GM19463 (cell line): ENCODE measurements around the gene RAB30.

ENCODE experiments used
- ATAC-seq: cut with Tn5 transposase; IDR thresholded peaks from one replicate; pipeline ENCODE4 v1.9.1; 2021; ENCODE audit warnings: mild to moderate bottlenecking, moderate library complexity; ENCODE audit not compliant: unreplicated experiment

The RAB30 gene

DNA sequence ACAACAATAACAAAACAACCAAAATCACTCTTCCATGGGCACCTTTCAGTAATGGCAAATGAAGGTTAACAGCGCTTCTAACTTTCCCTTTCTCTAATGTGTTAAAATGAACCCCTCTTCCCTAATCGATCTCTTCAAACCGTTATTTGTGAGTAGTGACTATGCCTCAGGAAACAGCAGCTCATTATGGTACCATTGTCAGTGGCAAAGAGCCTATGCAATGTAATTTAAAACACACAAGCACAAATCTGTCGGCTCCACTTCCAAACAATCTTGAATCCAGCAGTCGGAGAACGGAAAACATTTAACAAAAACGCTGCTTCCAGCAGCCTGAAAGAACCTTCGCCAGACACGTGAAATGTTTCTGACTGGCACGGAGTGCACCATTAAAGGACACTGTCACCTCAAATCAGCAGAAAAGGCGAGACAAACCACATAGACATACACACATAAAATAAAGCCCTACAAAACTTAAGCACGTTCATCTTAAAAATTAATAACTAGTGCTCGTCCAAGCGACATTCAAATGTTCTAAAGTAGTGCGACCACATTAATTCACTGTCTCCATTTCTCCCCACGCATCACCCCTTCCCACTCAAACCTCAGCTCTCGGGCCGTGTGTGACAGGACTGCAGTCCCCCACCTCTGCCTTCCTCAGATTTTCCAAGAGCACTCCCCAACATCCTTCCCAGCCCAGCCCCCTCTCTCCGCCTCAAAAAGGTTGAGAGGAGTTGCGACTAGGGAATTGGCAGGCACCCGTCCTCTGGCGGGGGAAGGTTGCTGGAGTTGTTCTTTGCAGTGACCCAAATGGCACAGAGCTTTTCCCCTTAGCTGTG is 748 bp downstream of the RAB30 start:
- ATAC-seq = peak; percentile 0

DNA sequence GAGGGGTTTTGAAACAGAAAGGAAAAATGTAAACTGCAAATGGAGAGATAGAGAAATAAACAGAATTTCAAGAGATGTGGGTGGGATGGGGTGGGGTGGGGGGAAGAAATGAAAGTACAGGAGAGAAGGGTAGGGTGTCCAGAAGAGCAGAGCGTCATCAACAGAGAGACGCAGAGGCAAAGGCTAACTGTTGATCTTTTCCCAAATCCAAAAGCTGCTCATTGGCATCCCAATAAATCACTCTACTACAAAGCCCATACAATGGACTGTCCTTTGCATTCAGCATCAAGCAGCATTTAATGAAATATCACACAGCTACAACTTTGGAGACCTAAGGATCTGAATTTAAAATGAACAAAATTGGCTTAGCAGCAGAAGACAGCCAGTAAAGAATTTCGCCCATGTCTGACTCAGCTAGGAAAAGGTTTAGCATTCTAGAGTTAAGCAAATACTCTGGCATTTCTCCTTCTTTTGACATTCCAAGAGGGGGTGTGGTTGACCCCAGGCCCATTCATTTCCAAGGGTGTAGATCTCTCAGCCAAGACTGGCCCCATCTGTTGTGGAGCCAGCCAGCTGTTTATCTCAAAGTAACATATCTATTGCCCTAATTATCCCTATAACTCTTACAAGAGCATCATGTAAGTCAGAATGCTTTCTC is 1.5 kb downstream of the RAB30 start:
- ATAC-seq = no peak

DNA sequence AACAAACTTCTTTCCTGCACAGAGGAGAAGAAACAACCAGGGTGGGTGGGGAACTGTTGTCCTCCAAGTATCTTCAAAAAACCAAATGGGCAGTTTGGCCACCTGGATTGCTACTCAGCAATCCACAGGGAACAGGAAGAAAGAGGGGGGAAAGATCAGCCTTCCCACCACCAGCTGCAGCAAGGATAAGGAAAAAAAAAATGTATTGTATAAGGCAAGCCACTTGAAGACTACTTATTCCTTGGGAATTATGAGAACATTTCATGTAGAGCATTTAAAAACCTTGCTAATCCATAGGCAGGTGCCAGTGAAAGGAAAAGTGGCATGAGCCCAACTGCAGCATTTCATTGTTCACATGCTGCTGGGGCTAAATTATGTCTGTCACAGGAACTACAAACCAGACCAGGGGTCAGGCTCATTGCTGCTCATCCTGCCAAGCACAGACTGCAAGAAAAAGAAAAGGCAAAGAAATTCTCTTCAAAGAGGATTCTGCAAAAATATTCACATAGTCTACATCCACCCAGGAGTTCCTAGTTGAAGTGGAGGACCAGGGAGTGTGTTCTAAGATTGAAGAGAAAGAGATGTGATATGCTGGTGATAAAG is 2.2 kb downstream of the RAB30 start:
- ATAC-seq = no peak

DNA sequence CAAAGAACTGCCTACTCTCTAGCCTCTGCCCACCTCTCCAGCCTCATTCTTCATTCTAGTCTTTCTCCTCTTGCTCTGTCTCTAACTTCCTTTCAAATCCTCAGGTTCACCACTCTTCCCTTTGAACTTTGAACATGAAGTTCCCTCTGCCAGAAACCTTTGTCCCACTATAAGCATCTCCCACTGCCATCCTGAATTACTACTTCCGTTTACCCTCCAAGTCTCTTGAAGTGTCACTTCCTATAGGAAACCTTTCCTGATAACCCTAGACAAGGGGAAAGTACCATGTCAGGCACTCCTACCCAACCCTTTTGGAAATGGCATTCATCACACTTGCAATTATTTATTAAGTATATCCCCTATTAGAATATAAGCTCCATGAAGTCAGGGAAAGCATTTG is 3.1 kb downstream of the RAB30 start:
- ATAC-seq = no peak

DNA sequence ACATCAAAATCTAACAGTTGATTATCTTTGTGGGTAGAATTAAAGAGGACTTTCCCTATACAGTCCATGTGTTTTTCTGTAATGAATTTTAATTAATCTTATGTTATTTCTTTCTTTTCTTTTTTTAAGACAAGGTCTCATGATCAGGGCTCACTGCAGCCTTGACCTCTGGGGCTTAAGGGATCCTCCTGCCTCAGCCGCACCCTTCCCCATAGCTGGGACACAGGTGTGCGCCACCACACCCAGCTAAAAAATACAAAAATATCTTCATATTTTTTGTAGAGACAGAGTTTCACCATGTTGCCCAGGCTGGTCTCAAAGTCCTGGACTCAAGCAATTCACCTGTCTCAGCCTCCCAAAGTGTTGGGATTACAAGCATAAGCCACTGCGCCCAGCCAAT is 7.7 kb downstream of the RAB30 start:
- ATAC-seq = no peak

DNA sequence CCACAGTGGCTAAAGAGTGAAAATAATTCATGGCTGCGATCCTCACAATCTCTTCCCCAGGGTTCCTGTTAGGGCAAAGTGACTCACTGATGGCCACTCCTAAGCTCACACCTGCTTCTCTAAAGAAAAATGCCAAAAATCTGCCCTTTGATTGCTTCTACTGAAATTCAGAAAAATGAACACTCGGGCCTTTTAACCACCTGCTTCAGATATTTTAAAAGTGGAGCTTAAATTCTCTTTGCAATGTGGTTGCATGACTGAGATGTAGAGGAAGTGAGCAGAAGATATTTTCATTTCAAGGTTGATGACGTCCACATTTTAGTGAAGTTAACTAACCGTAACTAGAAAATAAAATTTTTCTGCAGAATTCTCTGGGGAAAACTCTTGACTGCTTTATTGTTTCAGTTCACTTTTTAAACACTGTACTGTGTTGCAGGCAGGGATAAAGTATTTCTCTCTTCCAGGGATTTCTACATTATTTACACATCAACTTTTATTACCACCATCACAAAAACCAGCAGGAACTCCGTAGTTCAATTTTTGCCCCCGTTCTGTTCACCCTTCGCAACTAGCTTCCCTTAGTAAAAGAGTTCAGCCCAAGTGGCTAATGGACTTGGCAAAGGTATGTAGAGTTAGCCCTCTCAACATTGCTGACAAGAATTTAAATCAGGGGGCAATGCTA is 8.5 kb downstream of the RAB30 start:
- peak; percentile 63 for ATAC-seq

DNA sequence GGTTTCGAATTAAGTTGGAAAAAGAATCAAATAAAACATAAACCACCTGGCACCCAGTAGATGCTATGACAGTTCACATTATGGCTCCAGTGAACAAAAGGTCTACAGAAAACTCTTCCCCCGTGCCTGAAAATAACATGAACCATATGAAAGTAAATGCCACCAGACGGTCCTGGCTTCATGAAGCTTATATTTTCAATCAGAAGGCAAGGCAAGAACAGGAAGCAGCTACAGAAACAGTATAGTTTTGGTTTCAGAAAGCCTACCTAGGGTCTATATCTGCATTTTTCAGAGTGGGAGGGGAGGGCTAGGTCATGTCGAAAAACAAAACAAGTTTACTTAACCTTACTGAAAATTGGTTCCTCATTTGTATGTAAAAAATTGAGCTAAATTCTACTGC is 9.8 kb downstream of the RAB30 start:
- ATAC-seq = peak; percentile 59

DNA sequence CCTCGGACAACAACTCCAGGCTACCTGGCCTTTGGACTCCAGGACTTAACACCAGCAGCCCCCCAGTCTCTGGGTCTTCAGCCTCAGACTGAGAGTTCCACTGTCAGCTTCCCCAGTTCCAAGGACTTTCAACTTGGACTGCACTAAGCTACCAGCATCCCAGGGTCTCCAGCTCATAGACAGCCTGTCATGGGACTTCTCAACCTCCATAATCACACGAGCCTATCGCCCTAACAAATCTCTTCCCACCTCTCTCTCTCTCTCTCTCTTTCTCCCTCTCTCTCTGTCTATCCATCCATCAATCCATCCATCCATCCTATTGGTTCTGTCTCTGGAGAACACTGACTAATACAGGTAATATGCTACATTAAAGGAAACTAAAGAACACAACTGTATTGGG is 10.7 kb downstream of the RAB30 start:
- no peak for ATAC-seq

DNA sequence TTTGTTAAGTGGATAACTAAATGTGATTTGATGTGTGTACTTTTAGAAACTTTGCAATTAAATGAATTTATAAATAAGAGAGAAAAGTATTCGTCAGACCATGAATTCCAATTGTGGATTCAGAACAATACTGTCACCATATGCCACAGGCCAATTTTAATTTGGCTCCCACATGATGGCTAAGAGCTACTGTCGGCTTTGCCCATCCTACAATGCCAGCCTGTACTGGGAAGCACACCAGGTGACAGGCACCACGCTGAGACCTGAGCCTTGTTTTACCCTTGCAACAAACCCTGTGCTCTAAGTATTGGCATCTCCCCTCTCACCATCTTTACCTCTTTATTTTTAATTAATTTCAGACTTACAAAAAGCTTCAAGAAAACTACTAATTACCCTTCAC is 14.0 kb downstream of the RAB30 start:
- ATAC-seq = no peak

DNA sequence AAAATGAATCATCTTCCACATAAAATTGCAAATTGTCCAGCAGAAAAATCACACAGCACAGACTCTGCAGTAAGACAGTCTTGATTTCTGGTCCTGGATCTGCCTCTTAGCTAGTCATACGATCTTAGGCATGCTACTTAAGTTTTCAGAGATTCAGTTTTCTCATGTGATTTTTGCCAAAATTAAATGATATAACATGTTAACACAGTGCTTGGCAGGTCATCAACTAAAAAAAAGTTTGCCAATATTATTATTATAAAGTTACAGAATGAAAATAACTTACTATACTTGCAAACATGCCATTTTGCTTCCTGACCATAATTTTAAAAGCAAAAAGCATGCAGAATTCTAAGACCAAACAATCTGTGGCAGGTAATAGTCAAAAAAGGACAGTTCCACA is 15.1 kb downstream of the RAB30 start:
- no peak for ATAC-seq

DNA sequence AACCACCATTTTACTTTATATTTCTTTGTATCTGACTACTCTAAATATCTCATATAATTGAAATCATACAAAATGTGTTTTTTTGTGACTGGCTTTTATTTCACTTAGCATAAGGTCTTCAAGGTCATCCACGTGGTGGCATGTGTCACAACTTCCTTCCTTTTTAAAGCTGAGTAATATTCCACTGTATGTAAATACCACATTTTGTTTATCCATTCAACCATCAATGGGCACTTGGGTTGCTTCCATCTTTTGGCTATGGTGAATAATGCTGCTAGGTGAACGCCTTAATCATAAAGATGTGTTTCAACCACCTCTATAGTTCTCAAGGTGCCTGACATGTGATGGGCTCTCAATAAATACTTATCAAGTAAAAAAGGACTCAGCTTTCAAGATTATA is 15.5 kb downstream of the RAB30 start:
- ATAC-seq = no peak

DNA sequence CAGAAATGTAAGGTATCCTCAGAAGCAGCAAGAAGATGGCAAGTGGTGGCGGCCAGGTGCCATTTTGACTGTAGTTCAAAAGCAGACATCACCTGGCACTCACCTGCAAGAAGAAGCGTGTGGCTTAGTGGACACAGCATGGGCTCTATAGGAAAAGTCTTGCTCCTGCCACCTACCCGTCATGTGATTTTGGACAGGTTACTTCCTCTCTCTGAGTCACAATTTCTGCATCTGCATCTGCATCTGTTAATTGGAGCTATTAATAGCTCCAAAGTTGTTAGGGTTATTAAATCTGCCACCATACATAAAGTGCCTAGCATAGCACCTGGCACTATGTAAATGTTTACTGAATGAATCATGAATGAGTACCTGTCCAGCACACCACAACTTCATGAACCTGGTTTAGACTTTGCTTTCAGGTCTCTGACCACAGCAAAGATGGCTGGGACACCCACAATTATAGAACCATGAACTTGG is 16.8 kb downstream of the RAB30 start:
- ATAC-seq = peak; percentile 44

DNA sequence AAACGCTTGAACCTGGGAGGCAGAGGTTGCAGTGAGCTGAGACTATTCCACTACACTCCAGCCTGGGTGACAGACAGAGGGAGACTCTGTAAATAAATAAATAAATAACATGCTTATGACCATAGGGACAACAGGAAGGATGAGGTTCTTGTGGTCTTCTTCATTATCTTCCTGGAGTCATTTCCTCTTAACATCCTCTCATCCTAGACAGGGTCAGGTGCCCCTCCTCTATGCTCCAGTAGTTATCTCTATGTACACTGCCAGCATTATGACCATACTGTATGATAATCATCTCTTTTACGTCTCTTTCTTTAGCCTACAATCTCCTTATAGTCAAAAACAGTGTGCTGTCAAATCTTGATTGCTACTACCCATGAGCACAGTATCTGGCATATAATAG is 17.7 kb downstream of the RAB30 start:
- ATAC-seq = peak; percentile 62

DNA sequence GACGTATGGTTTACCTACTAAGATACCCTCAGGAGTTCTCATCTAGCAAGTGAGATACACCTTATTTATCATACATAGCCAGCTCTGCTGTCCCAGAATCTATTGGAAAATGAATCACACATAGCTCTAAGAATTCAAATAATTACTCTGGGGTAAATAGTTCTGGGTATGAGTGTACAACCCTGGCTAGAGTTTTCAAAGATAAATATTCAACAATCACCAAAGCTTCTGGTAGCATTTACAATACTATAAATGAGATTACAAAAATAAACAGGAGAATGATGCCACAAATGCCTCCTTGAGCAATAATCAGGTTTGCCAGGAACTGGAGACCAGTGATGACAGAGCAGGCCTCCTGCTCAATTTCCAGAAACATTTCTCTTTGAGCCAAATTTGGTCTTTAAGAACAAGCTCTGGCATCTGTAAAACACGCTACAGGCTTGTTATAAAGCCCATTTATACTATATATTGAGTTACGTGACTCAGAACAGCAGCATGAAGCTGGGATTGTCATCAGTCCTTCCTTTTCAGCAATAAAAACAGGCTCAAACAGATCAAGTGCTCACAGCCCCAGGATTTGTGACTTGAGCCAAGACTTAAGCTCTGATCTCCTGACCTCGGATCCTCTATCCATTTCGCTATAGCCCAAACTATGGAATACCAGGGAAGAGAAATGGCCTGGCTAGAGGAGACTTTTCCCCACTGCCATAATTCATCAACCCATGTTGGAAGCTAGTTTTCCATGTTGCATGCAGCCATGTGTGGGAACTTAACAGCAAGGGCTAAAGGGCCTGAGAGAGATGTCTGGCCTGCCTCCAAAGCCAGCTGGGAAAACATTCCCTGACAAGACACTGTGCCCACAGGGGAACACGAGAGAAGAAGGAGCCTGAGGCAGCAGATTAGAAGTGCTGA is 19.7 kb downstream of the RAB30 start:
- no peak for ATAC-seq

DNA sequence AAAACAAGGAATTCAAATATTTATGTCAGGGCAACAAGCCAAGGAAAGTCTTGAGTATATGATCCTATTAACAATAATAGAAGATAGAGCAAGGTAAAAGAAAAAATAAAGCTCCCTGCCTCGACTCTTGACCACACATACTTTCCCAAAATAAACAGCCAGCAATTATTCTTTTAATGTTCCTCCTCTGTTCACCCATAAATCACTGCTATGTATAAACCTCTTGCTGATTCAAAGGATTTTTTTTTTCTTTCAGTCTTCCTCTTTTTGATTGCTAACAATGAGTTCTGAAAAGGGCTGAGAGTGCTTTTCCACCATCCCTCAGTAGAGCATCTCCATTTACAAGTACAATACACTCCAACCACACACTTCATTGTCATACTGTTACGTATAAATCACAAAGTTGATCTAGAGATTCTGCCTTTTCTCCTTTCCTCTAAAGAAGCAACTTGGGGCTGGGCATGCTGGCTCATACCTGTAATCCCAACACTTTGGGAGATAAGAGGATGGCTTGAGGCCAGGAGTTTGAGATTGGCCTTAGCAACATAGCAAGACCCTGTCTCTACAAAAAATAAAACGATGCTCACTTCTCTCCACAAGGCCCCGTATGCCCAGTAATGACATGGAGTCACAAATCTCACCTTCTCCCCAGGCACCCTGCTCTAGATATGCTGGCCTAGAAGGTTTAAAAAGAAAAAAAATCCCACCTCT is 24.0 kb downstream of the RAB30 start:
- no peak for ATAC-seq

DNA sequence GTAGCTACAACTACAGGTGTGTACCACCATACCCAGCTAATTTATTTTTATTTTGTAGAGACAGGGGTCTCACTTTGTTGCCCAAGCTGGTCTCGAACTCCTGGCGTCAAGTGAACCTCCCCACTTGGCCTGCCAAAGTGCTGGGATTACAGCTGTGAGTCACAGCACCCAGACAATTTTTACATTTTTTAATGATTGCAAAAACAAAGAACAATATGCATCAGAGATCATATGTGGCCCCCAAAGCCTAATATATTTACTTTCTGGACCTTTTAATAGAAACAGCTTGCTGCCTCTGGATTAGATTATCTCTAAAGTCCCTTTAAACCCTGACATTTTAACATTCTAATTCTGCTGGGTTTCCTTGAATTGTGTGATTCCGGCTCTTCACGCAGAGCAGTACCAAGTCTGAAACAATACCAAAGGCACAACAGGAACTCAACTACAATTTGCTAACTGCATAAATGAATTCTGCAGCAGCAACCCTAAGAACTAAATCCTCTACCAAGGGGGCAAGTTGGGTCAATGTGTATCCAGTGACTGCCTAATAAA is 25.0 kb downstream of the RAB30 start:
- no peak for ATAC-seq

DNA sequence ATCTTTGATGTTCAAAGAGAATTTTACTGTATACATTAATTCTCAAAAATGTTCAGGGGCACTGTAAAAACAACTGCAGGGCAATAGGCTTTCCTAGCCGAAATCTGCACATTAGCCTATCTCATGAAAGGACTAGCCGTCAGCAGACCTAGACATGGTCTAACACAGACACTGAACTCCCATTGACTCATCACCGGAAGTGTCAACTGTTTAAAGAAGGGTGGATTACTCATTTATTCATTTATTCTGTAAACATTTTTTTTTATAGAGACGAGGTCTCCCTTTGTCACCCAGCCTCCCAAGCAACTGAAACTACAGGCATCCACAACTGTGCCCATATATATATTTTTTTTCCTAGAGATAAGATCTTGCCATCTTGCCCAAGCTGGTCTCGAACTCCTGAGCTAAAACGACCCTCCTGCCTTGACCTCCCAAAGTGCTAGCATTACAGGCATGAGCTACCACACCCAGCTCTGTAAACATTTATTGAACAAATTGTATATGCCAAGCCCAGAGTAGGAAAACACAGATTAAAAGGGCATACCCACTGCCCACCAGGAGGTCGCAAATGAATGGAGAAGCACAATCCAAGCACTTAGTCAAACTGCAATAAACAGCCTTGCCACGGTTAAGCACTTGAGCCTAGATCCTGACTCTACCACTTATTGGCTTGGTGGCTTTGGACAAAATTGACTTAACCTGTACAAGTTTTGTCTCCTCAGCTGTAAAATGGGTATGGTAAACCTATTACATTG is 26.6 kb downstream of the RAB30 start:
- ATAC-seq = peak; percentile 74

DNA sequence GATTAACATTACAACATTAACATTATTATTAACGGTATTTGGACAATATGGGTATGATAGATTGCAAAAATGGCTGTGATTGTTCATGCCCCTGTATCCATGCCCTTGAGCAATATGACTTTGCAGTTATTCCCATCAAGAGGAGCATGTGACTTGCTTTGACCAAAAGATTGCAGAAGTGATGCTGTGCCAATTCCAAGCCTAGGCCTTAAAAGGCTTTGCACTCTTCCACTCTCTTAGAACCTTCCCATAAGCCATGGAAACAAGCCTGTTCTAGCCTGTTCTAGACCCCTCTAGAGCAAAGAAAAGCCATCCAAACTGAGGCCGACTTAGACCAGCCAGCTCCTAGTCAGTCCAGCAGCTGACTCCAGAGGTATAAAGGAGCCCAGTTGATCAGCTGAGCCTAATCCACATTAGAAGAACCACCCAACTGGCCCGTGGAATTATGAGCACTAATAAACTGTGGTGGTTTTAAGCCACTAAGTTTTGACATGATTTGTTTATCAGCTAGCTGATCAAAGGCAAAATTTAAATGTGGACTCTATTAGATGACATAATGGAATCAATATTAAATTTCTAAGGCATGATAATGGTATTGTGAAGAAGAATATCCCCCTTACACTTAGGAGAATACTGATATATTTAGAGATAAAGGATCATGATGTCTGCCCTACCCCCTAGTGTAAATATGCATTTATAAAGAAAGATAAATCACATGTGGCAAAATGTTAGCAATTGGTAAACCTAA is 28.6 kb downstream of the RAB30 start:
- ATAC-seq = no peak
